Measurements from ENCODE around the gene EP400. TPM values are rescaled to one million over a fixed set of nuclear protein-coding genes. Genes with fewer than 3 reads are reported as not detected.

EP400 gene
- total RNA-seq, 3 donors from 2014 or later, result 34.9 to 47.8 (median 40.7) TPM

GRCh38 chr12:132030367-132031038 lies 80.8 kb downstream of the EP400 start:
- DNase-seq (no peak), ATAC-seq (no peak)
- Histone ChIP-seq H3K9me3 (no peaks in the 10 kb centered on the region), H3K36me3 (ENCODE audit: low read depth) (peaks cover 3% of the 10 kb centered on the region), H3K4me3 (no peak overlapping the region), H3K4me1 (ENCODE audit: low read depth) (no peaks in the 10 kb centered on the region)
- intact Hi-C loops (cut with DNase I, micrococcal nuclease), result no loop called here
- TF ChIP-seq CTCF (IDR thresholded peaks at IDR 0.05), result no peak

- no peak for DNase-seq
- Histone ChIP-seq H3K4me3 (no peak overlapping the region), H3K9me3 (no peaks in the 10 kb centered on the region), H3K36me3 (ENCODE audit: low read depth) (peaks cover 3% of the 10 kb centered on the region), H3K4me1 (ENCODE audit: low read depth) (no peaks in the 10 kb centered on the region)
- ATAC-seq, result no peak
- TF ChIP-seq CTCF (IDR thresholded peaks at IDR 0.05), result no peak
- intact Hi-C loops (cut with DNase I, micrococcal nuclease), result no loop called here
These were observed 83.9 kb downstream of the EP400 start for GRCh38 chr12:132033627-132034026.

- no peak for TF ChIP-seq CTCF (IDR thresholded peaks at IDR 0.05)
These were observed 86.4 kb downstream of the EP400 start for GRCh38 chr12:132036063-132036683.

GRCh38 chr12:132040906-132041606 lies 91.3 kb downstream of the EP400 start:
- intact Hi-C loops (cut with DNase I, micrococcal nuclease), result no loop called here
- Histone ChIP-seq H3K4me3 (no peak overlapping the region), H3K4me1 (ENCODE audit: low read depth) (no peaks in the 10 kb centered on the region), H3K36me3 (ENCODE audit: low read depth) (no peaks in the 10 kb centered on the region), H3K9me3 (no peaks in the 10 kb centered on the region)
- no peak for TF ChIP-seq CTCF (IDR thresholded peaks at IDR 0.05)
- ATAC-seq (no peak), DNase-seq (no peak)

More at GRCh38 chr12:132036063-132036683, 86.4 kb downstream of the EP400 start:
- DNase-seq, result no peak
- intact Hi-C loops (cut with DNase I, micrococcal nuclease), result no loop called here
- H3K9me3 ChIP-seq, result no peaks in the 10 kb centered on the region
- H3K4me3 ChIP-seq, result no peak overlapping the region
- ATAC-seq, result no peak
- H3K36me3 ChIP-seq (ENCODE audit: low read depth), result no peaks in the 10 kb centered on the region
- no peaks in the 10 kb centered on the region for H3K4me1 ChIP-seq (ENCODE audit: low read depth)

- intact Hi-C loops (cut with DNase I, micrococcal nuclease), result no loop called here
- Histone ChIP-seq H3K36me3 (ENCODE audit: low read depth) (no peaks in the 10 kb centered on the region), H3K4me3 (no peak overlapping the region), H3K9me3 (no peaks in the 10 kb centered on the region), H3K4me1 (ENCODE audit: low read depth) (no peaks in the 10 kb centered on the region)
- DNase-seq (no peak), ATAC-seq (no peak)
- no peak for TF ChIP-seq CTCF (IDR thresholded peaks at IDR 0.05)
These were observed 93.5 kb downstream of the EP400 start for GRCh38 chr12:132043216-132043615.
